SHP77 (cell line): ENCODE measurements around the gene CLCN3.
"Not testable (repeated sequence)": the region's sequence is repeated elsewhere in the genome, so short reads cannot be mapped to it uniquely, and the experiment has no call there.

ENCODE experiments used
- DNase-seq, 2 experiments: peaks; one replicate each; lab custom pipeline; 2025; lab: John Stamatoyannopoulos, UW

CLCN3 gene

GRCh38 chr4:169619958-169620879 is at the start of gene CLCN3:
TSS of gene CLCN3 (plus strand) at chr4:169620578. CDS start at chr4:169635929, 15,351 bp downstream.
- DNase-seq, result peak; percentile 95 to 97

GRCh38 chr4:169571012-169571411 is 49.4 kb upstream of the CLCN3 start:
- not testable (repeated sequence) for DNase-seq

- DNase-seq, result no peak
These were observed 48.9 kb upstream of the CLCN3 start for GRCh38 chr4:169571435-169571834.

- no peak for DNase-seq
These were observed 46.5 kb upstream of the CLCN3 start for GRCh38 chr4:169573889-169574288.

DNA sequence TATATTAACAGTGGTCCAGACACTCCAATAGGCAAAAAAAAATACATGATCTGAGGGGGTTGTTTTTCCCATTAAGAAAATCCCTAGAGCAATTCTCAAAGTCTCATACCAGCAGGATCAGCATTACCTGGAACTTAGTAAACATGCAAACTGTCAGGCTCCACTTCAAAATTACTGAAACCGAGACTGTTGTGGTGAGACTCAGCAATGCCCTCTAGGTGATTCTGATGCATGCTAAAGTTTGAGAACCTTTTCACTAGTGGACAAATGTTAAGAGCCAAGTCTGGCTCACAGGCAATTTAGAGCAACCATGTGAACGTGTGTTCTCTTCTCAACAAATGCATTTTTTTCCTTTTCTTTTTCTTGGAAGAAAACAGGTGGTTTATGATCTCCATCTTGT is 38.2 kb upstream of the CLCN3 start:
- no peak for DNase-seq

DNA sequence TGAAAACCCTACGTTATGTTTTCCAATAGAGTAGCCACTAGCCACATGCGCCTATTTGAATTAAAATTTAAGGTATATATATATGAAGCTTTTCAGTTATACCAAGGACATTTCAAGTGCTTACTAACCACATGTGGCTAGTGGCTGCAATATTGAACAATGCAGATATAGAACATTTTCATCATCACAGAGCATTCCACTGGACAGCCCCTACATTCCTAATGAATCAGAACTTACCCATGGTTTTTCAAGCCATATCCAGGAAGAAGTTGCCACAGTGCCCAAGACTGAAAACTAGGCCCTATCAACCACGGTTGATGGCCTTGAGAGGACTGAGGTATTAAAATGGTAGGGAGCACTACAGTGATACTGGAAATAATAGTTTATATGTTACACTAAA is 37.7 kb upstream of the CLCN3 start:
- no peak for DNase-seq

GRCh38 chr4:169583563-169583962 is 36.8 kb upstream of the CLCN3 start:
- DNase-seq, result no peak

DNA sequence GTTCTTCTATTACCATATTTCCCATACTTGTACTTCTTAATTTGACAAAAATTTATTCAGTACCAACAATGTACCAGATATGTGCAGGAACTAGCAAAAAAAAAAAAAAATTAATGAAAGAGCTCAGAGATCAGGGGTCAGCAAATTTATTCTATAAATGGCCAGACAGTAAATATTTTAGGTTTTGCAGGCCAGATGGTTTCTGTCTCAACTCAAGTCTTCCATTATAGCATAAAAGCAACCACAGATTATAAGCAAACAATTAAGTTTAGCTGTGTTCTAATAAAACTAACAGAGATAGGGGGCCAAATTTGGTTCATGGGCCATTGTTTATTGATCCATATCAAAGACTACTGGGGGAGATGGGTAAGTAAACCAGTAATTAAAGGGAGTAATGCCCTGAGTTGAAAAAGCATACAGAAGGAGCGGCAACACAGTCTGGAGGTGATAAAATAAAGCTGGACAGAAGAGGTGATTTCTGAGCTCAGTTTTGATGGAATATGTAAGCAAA is 27.3 kb upstream of the CLCN3 start:
- DNase-seq, result no peak

DNA sequence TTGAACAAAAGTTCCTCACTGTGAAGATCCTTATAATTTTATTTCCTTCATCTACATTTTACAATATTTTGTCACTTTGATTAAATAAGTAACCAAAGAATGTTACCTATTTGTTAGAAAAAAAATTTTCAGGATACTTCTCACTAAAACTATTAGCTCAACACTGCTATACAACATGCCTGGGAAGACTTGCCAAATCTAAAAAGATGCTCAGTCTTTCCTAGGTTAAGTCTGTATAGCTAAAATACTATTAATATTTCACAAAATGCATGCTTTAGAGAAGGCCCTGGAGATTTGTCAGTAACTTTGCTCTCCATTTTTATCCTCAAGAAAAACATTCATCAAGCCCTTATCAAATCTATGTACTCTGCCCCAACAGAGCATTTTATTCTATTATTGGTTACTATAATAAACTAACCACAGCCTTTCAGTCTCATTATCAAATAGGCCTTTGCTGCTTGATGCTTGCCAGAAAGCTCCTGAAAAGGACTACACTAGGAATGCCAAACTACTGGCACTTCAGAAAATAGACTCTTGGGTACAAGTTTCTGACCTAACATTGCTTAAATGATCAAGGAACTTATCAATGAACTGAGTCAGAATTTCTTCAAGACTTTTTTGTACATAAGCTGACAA is 25.7 kb upstream of the CLCN3 start:
- DNase-seq, result no peak

DNA sequence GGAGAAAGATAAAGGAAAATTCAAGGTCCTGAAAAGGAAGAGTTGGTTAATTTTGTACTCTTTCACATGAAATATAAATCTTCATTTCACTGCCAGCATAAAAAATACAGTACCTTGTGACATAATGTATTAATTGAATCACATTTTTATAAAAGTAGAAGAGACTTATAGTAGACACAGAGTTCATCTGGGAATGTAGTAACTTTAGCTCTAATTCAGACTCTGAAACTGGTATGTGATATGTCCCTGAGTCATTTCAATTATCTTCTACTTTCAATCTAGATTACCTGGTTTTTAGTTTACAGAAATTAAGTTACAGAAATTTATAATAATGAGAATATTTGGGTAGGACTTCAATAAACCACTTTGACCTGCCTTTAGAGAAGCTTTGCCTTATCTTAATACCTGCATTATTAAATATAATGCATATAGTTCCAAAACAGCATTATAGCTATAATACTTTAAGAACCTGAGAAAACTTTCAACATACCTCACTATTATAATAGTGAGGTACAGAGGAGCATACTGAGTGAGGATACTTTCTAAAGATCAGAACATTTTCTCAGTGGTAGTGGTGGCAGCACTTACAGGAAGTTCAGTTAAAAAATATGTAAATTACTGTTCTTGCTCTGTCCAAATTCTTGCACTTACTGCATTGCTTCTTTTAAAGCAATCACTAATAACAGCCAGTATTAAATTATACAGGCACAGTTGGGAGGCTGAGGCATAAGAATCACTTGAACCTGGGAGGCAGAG is 19.2 kb upstream of the CLCN3 start:
- no peak for DNase-seq

DNA sequence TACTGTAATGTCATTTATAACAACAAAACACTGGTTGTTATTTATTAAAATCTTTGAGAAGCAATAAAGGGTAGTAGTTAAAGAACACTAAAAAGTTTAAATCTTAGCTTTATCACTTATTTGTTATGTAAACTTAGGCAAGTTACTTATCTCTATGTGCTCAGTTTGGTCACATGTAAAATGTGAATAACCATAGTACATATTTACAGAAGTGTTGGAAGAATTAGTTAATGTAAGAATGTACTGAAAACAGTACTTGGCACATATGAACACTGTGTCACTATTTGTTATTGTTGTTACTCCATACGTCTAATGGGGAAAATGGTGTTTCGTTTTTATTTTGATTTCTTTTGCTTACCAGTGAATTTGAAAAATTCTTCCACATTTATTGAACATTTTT is 17.1 kb upstream of the CLCN3 start:
- no peak for DNase-seq

- DNase-seq, result no peak
These were observed 16.1 kb upstream of the CLCN3 start for GRCh38 chr4:169604131-169604900.

- no peak for DNase-seq
These were observed 15.5 kb upstream of the CLCN3 start for GRCh38 chr4:169604903-169605331.

DNA sequence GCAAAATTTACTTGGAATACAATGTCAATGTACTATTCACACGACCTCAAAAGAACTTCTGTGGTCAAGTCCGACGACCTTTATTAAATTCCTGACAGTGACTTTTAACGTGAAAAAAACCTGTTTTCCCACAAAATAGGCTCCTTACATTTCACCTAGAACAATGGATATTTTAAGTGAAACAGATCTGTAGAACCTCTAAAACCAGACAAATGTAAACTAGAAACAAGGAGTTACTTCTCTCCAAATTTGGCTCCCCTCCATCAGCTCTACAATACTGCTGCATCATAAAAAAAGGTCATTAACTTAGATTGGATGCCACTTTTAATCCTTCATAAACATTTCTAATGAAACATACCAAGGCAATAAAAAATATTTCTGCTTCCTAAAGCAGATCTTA is 9.2 kb upstream of the CLCN3 start:
- no peak for DNase-seq

GRCh38 chr4:169611991-169612870 is 8.1 kb upstream of the CLCN3 start, which contains the start of gene NEK1:
TSS of gene NEK1 (minus strand) at chr4:169612583. CDS start at chr4:169602630, 9,953 bp downstream.
- peak; percentile 84 to 88 for DNase-seq

- DNase-seq, result peak; percentile 63 to 82
These were observed 7.2 kb upstream of the CLCN3 start for GRCh38 chr4:169612871-169613859.

DNA sequence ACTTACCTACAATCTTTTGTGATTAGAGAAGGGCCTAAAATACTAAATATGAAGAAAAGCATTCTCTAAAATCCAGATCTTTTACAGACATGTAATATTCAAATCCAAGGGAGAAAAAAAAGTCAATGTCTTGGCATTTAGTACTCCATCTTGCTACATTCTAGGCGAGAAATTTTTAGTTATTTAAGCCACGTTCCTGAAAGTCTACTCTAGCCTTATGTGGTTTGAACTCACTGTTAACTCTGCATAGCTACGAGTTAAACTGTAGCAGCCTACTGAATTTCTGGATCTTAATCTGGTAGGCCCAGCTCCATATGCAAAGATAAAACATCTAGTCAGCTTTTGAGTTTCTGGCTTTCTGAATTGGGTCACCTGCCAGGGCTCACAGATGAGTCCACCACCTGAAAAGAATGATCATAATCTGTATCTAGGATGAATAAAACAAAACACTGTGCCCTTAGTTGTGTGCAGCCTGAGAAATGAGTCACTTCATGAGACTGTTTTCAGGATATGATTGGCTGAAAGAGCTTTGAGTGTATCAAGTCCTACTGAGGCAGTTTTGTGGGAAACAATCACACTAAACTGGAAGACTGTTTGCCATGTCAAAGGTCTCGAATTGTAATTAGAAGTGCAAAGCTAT is 4.8 kb upstream of the CLCN3 start:
- DNase-seq, result no peak

DNA sequence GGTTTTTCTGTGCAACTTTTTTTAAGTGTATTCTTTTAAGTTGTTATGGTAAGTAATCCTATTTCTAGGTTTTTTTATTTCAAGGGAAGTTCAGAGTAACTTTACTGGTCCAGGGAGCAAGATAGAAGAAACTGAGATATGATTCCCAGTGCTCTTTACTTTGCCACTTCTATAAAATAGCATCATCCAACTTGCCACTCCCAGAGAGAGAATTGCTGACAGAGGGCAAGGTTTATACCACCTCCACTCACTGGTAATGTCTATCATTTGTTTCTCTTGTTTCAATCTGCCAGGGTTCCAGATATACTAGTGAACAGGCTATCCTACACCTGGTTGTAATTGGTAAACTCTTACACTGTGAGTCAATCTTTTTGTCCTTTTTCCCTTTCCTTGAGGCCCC is 3.5 kb upstream of the CLCN3 start:
- no peak for DNase-seq

DNA sequence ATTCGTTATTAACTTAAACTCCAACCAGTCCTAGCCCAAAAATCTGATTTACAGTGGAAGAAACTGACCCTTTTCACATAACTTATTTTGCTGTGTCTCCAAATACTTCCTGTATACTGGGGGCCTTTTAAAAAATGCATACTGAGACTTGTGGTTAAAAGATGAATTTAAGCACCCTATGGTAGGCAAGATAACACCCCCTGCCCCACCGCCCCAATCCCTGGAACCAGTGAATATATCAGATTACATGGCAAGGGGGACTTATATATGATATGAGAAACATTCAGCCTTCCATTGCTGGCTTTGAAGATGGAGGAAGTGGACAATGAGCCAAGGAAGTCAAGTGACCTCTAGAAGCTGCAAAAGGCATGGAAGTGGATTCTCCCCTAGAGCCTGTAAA is 3.1 kb upstream of the CLCN3 start:
- no peak for DNase-seq
